ENCODE measurements around the gene MOSPD2.

MOSPD2 gene

DNA sequence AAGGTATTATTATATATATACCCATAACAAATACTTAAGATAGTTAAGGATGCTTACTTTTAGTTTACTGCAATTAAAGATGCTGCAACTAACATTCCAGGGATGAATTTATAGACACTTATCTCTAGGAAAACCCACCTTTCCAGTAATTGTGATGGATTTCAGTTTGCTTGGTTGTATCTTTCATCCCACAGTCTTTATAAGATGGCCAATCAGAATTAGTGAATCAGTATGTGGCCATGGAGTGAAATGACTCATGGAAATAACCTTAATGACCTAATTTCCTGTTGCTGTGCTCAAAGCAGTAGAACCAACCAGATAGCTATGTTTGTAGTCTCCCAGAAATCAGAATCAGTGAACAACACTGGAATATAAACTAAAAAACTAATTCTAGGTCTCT is 26.4 kb downstream of the MOSPD2 start:
- DNase-seq (ENCODE audit: low read depth) = peak; percentile 70
- no peak overlapping the region for H3K4me3 ChIP-seq (ENCODE audit: control insufficient read depth, low read depth, low read length)
- no peak for TF ChIP-seq CTCF (conservative IDR thresholded peaks at IDR 0.05; ENCODE audit: control insufficient read depth, insufficient read depth, low read depth, low read length)

DNA sequence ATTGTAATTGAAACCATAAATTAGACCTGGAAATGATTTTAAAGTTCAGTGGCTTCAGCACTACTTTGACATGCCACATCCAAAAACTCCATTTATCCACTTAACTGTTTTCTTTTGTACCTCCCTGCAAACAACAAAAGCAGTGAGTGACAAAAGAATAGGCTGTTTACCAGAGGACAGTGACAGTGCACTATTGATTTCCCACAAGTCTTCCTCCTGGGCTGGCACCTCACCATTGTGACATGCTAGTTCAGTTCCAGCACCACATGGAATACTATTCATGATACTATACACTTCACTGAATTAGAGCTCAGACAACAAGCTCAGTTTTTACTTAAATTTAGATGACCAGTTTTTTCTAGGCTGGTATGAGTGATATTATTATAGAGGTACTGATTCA is 29.3 kb downstream of the MOSPD2 start:
- TF ChIP-seq CTCF (conservative IDR thresholded peaks at IDR 0.05; ENCODE audit: control insufficient read depth, insufficient read depth, low read depth, low read length) = no peak
- no peak for DNase-seq (ENCODE audit: low read depth)
- H3K4me3 ChIP-seq (ENCODE audit: control insufficient read depth, low read depth, low read length) = no peak overlapping the region

- TF ChIP-seq CTCF (conservative IDR thresholded peaks at IDR 0.05; ENCODE audit: control insufficient read depth, insufficient read depth, low read depth, low read length) = no peak
Measured at GRCh38 chrX:14903891-14904290, 30.7 kb downstream of the MOSPD2 start.

GRCh38 chrX:14913241-14913640 is 40.0 kb downstream of the MOSPD2 start:
- TF ChIP-seq CTCF (conservative IDR thresholded peaks at IDR 0.05; ENCODE audit: control insufficient read depth, insufficient read depth, low read depth, low read length) = no peak
- no peak for DNase-seq (ENCODE audit: low read depth)
- H3K4me3 ChIP-seq (ENCODE audit: control insufficient read depth, low read depth, low read length) = no peak overlapping the region

More at GRCh38 chrX:14903891-14904290, 30.7 kb downstream of the MOSPD2 start:
- no peak overlapping the region for H3K4me3 ChIP-seq (ENCODE audit: control insufficient read depth, low read depth, low read length)
- no peak for DNase-seq (ENCODE audit: low read depth)

- no peak for DNase-seq (ENCODE audit: low read depth)
- no peak overlapping the region for H3K4me3 ChIP-seq (ENCODE audit: control insufficient read depth, low read depth, low read length)
- no peak for TF ChIP-seq CTCF (conservative IDR thresholded peaks at IDR 0.05; ENCODE audit: control insufficient read depth, insufficient read depth, low read depth, low read length)
Measured at GRCh38 chrX:14915596-14915995, 42.4 kb downstream of the MOSPD2 start.

GRCh38 chrX:14916017-14916674 is 42.9 kb downstream of the MOSPD2 start:
- no peak overlapping the region for H3K4me3 ChIP-seq (ENCODE audit: control insufficient read depth, low read depth, low read length)
- DNase-seq (ENCODE audit: low read depth) = peak; percentile 51
- no peak for TF ChIP-seq CTCF (conservative IDR thresholded peaks at IDR 0.05; ENCODE audit: control insufficient read depth, insufficient read depth, low read depth, low read length)

- no peak overlapping the region for H3K4me3 ChIP-seq (ENCODE audit: control insufficient read depth, low read depth, low read length)
- DNase-seq (ENCODE audit: low read depth) = no peak
- TF ChIP-seq CTCF (conservative IDR thresholded peaks at IDR 0.05; ENCODE audit: control insufficient read depth, insufficient read depth, low read depth, low read length) = no peak
Measured at GRCh38 chrX:14919407-14919806, 46.2 kb downstream of the MOSPD2 start.
